Mesenchymal stem cell (in vitro differentiated cells and primary cell): Measurements from ENCODE around the gene GNG2.

Source experiments
- DNase-seq: peaks from one replicate; pipeline ENCODE4 v3.0.0-alpha.2; 2013
- H2AFZ ChIP-seq: one replicate; pipeline ENCODE4 v1.6.1; 2013; ENCODE audit warnings: low read depth, mild to moderate bottlenecking, control low read depth, inconsistent platforms, low read length, moderate library complexity
- H2AK5ac ChIP-seq: 2 replicates; pipeline ENCODE4 v1.6.1; 2013; ENCODE audit warnings: low read length, moderate library complexity, mild to moderate bottlenecking, inconsistent platforms; ENCODE audit not compliant: severe bottlenecking
- H2BK120ac ChIP-seq: one replicate; pipeline ENCODE4 v1.6.1; 2013; ENCODE audit warnings: low read depth, mild to moderate bottlenecking, inconsistent platforms, low read length, moderate library complexity
- H2BK12ac ChIP-seq, 2 experiments: one replicate each; pipeline ENCODE4 v1.6.1; 2013; ENCODE audit warnings: inconsistent platforms in 2 of 2, low read length in 2 of 2, mild to moderate bottlenecking in 2 of 2, moderate library complexity in 2 of 2, control low read depth in 1 of 2
- H2BK15ac ChIP-seq: one replicate; pipeline ENCODE4 v1.6.1; 2013; ENCODE audit warnings: mild to moderate bottlenecking, low read depth, inconsistent platforms; ENCODE audit not compliant: poor library complexity, severe bottlenecking
- H2BK5ac ChIP-seq: 2 replicates; pipeline ENCODE4 v1.6.1; 2013; ENCODE audit warnings: low read depth, mild to moderate bottlenecking, low read length, control low read depth, inconsistent platforms; ENCODE audit not compliant: poor library complexity, severe bottlenecking
- H3K14ac ChIP-seq, 2 experiments: one replicate each; pipeline ENCODE4 v1.6.1; 2013; ENCODE audit warnings: inconsistent platforms in 2 of 2, low read length in 2 of 2, control low read depth in 1 of 2, mild to moderate bottlenecking in 1 of 2, moderate library complexity in 1 of 2
- H3K18ac ChIP-seq, 2 experiments: one replicate each; pipeline ENCODE4 v1.6.1; 2013; ENCODE audit warnings: inconsistent platforms in 2 of 2, low read length in 2 of 2, control low read depth in 1 of 2, low read depth in 1 of 2, mild to moderate bottlenecking in 1 of 2
- H3K23ac ChIP-seq, 2 experiments: one replicate each; pipeline ENCODE4 v1.6.1; 2013; ENCODE audit warnings: inconsistent platforms in 2 of 2, low read length in 2 of 2, mild to moderate bottlenecking in 2 of 2, moderate library complexity in 2 of 2, control low read depth in 1 of 2
- H3K27ac ChIP-seq: 2 replicates; pipeline ENCODE4 v1.5.1; 2013; ENCODE audit warnings: mild to moderate bottlenecking, moderate library complexity, low read length, control low read depth, inconsistent platforms; ENCODE audit not compliant: poor library complexity, severe bottlenecking
- H3K27me3 ChIP-seq, 2 experiments: 2 replicates each; pipeline versions ENCODE4 v1.6.1 to v1.7.0; 2013; ENCODE audit warnings: low read length in 2 of 2, mild to moderate bottlenecking in 2 of 2, moderate library complexity in 2 of 2, control low read depth in 1 of 2, inconsistent platforms in 1 of 2; ENCODE audit not compliant: control insufficient read depth in 1 of 2, insufficient read depth in 1 of 2
- H3K36me3 ChIP-seq, 2 experiments: 2 replicates each; pipeline versions ENCODE4 v1.6.1 to v1.7.0; 2013; ENCODE audit warnings: low read length in 2 of 2, control low read depth in 1 of 2, inconsistent platforms in 1 of 2, low read depth in 1 of 2, mild to moderate bottlenecking in 1 of 2; ENCODE audit not compliant: insufficient read depth in 2 of 2, control insufficient read depth in 1 of 2
- H3K4ac ChIP-seq, 2 experiments: one replicate each; pipeline ENCODE4 v1.6.1; 2013; ENCODE audit warnings: inconsistent platforms in 2 of 2, low read length in 2 of 2, mild to moderate bottlenecking in 2 of 2, moderate library complexity in 2 of 2, control low read depth in 1 of 2, low read depth in 1 of 2
- H3K4me1 ChIP-seq: 2 replicates; pipeline ENCODE4 v1.6.1; 2013; ENCODE audit warnings: low read depth, low read length, control low read depth; ENCODE audit not compliant: control insufficient read depth, insufficient read depth
- H3K4me2 ChIP-seq: 2 replicates; pipeline ENCODE4 v1.6.1; 2013; ENCODE audit warnings: low read length, mild to moderate bottlenecking, inconsistent platforms; ENCODE audit not compliant: poor library complexity, severe bottlenecking
- H3K4me3 ChIP-seq, 2 experiments: 2 replicates each; pipeline versions ENCODE4 v1.5.1 to v1.7.0; 2013; ENCODE audit warnings: low read length in 2 of 2, mild to moderate bottlenecking in 2 of 2, control low read depth in 1 of 2, low read depth in 1 of 2; ENCODE audit not compliant: insufficient read depth in 1 of 2
- H3K79me1 ChIP-seq: replicated peaks from 2 replicates; pipeline ENCODE4 v1.6.1; 2013; ENCODE audit warnings: mild to moderate bottlenecking, control low read depth, low read length, inconsistent platforms; ENCODE audit not compliant: poor library complexity, severe bottlenecking
- H3K9ac ChIP-seq: 2 replicates; pipeline ENCODE4 v1.7.0; 2013; ENCODE audit warnings: mild to moderate bottlenecking, low read length, moderate library complexity
- H3K9me3 ChIP-seq: 2 replicates; pipeline ENCODE4 v1.7.0; 2013; ENCODE audit warnings: mild to moderate bottlenecking, low read length; ENCODE audit not compliant: control insufficient read depth
- H4K8ac ChIP-seq: one replicate; pipeline ENCODE4 v1.6.1; 2013; ENCODE audit warnings: inconsistent platforms, mild to moderate bottlenecking, low read length, moderate library complexity
- H4K91ac ChIP-seq: one replicate; pipeline ENCODE4 v1.6.1; 2013; ENCODE audit warnings: mild to moderate bottlenecking, low read length, inconsistent platforms
- WGBS: methylation state at CpG from one replicate; pipeline ENCODE4 v1.1.7; 2013; ENCODE audit warnings: mixed read lengths; 5-methylcytosine and 5-hydroxymethylcytosine counted together

The GNG2 gene

GRCh38 chr14:51847489-51847796 lies 13.0 kb upstream of the GNG2 start:
- Histone ChIP-seq H2BK5ac (no peak overlapping the region), H2BK15ac (no peak overlapping the region), H3K36me3 (no peaks in the 10 kb centered on the region), H2AFZ (no peak overlapping the region), H4K8ac (no peak overlapping the region), H2AK5ac (no peak overlapping the region), H4K91ac (no peak overlapping the region), H3K18ac (peak overlapping the region in 1 of 2 experiments; percentile 80), H3K4me1 (peaks cover 2% of the 10 kb centered on the region), H3K14ac (no peak overlapping the region), H3K4me3 (no peak overlapping the region), H3K79me1 (no peaks in the 10 kb centered on the region), H3K27me3 (no peaks in the 10 kb centered on the region), H3K9me3 (no peaks in the 10 kb centered on the region), H3K4me2 (no peak overlapping the region), H3K27ac (no peak overlapping the region), H2BK120ac (no peak overlapping the region), H3K9ac (no peak overlapping the region), H3K4ac (no peak overlapping the region), H3K23ac (no peak overlapping the region), H2BK12ac (no peak overlapping the region)
- no peak for DNase-seq
- WGBS: 90% methylated on average over 3 of the region's 4 CpGs

GRCh38 chr14:51848120-51848519 lies 12.3 kb upstream of the GNG2 start:
- no peak overlapping the region for H4K91ac ChIP-seq
- no peak overlapping the region for H3K14ac ChIP-seq
- no peaks in the 10 kb centered on the region for H3K36me3 ChIP-seq
- H2BK120ac ChIP-seq: no peak overlapping the region
- no peak overlapping the region for H3K9ac ChIP-seq
- no peaks in the 10 kb centered on the region for H3K27me3 ChIP-seq
- no peaks in the 10 kb centered on the region for H3K79me1 ChIP-seq
- H2BK15ac ChIP-seq: no peak overlapping the region
- no peak overlapping the region for H3K27ac ChIP-seq
- DNase-seq: no peak
- WGBS: 95% methylated on average over 3 of the region's 4 CpGs
- H2AK5ac ChIP-seq: no peak overlapping the region
- H3K23ac ChIP-seq: no peak overlapping the region
- H2BK5ac ChIP-seq: no peak overlapping the region
- H3K4me3 ChIP-seq: no peak overlapping the region
- no peak overlapping the region for H4K8ac ChIP-seq
- H3K4ac ChIP-seq: no peak overlapping the region
- H3K4me2 ChIP-seq: no peak overlapping the region
- no peak overlapping the region for H2BK12ac ChIP-seq
- H3K18ac ChIP-seq: no peak overlapping the region
- peaks cover 2% of the 10 kb centered on the region for H3K4me1 ChIP-seq
- H2AFZ ChIP-seq: no peak overlapping the region
- no peaks in the 10 kb centered on the region for H3K9me3 ChIP-seq

- DNase-seq: peak; percentile 18
- 65% methylated on average over 2 of the region's 2 CpGs for whole genome bisulfite sequencing
- H2BK5ac ChIP-seq: no peak overlapping the region
These were observed 11.3 kb upstream of the GNG2 start for GRCh38 chr14:51849097-51849496.

GRCh38 chr14:51850651-51851050 lies 9.8 kb upstream of the GNG2 start:
- DNase-seq: no peak
- no peak overlapping the region for H3K23ac ChIP-seq
- no peak overlapping the region for H2BK120ac ChIP-seq
- no peak overlapping the region for H3K27ac ChIP-seq
- H3K4me3 ChIP-seq: no peak overlapping the region
- H4K8ac ChIP-seq: no peak overlapping the region
- H4K91ac ChIP-seq: no peak overlapping the region
- H3K27me3 ChIP-seq: no peaks in the 10 kb centered on the region
- no peak overlapping the region for H2BK15ac ChIP-seq
- no peak overlapping the region for H2BK12ac ChIP-seq
- H2BK5ac ChIP-seq: no peak overlapping the region
- WGBS: 100% methylated on average over 1 of the region's 1 CpG
- H3K18ac ChIP-seq: no peak overlapping the region
- H3K9ac ChIP-seq: no peak overlapping the region
- H3K14ac ChIP-seq: no peak overlapping the region
- H3K4ac ChIP-seq: no peak overlapping the region
- peaks cover 2% of the 10 kb centered on the region for H3K4me1 ChIP-seq
- H3K4me2 ChIP-seq: no peak overlapping the region
- no peak overlapping the region for H2AFZ ChIP-seq
- no peaks in the 10 kb centered on the region for H3K36me3 ChIP-seq
- H3K79me1 ChIP-seq: no peaks in the 10 kb centered on the region
- no peak overlapping the region for H2AK5ac ChIP-seq
- H3K9me3 ChIP-seq: no peaks in the 10 kb centered on the region

More at GRCh38 chr14:51849097-51849496, 11.3 kb upstream of the GNG2 start:
- H3K4me1 ChIP-seq: peaks cover 2% of the 10 kb centered on the region
- no peak overlapping the region for H3K4me2 ChIP-seq
- H2AFZ ChIP-seq: no peak overlapping the region
- no peak overlapping the region for H3K23ac ChIP-seq
- H4K8ac ChIP-seq: no peak overlapping the region
- no peak overlapping the region for H2BK12ac ChIP-seq
- no peak overlapping the region for H2BK15ac ChIP-seq
- no peak overlapping the region for H3K9ac ChIP-seq
- H4K91ac ChIP-seq: no peak overlapping the region
- H3K4ac ChIP-seq: no peak overlapping the region
- H2AK5ac ChIP-seq: no peak overlapping the region
- no peak overlapping the region for H3K18ac ChIP-seq
- no peak overlapping the region for H3K4me3 ChIP-seq
- no peaks in the 10 kb centered on the region for H3K36me3 ChIP-seq
- H2BK120ac ChIP-seq: no peak overlapping the region
- H3K14ac ChIP-seq: no peak overlapping the region
- no peaks in the 10 kb centered on the region for H3K9me3 ChIP-seq
- H3K27ac ChIP-seq: no peak overlapping the region
- no peaks in the 10 kb centered on the region for H3K27me3 ChIP-seq
- H3K79me1 ChIP-seq: no peaks in the 10 kb centered on the region
